HepG2 (cell line): ENCODE measurements around the gene RNF168. TPM values are rescaled to one million over a fixed set of nuclear protein-coding genes. Genes with fewer than 3 reads are reported as not detected.

Source experiments
- ZBTB40 ChIP-seq, 2 experiments: fragments of 450-650 bp in 1 of 2; sonication (generic) in 1 of 2; formaldehyde crosslinking in 1 of 2; IDR thresholded peaks; 2 replicates each; pipeline versions ENCODE4 v1.6.1 to v1.8.0; 2016 to 2022; ENCODE audit warnings: antibody characterized with exemption in 1 of 2, mild to moderate bottlenecking in 1 of 2, missing genetic modification reagents in 1 of 2
- polyA plus RNA-seq, 8 experiments: library from polyadenylated mRNA; depleted of rRNA in 3 of 8; stranded (reverse) in 7 of 8; unstranded in 1 of 8; fragments of >200 nt; fragmentation: Illumina TruSeq in 4 of 8; extraction: Trizol in 4 of 8; gene quantifications; 2 replicates each; pipeline versions ENCODE4 v1.2.1 to v1.2.3, GENCODE V29; 2011 to 2016; ENCODE audit warnings: low read depth in 4 of 8, missing spikeins in 1 of 8, mixed read lengths in 1 of 8; ENCODE audit not compliant: insufficient read depth in 1 of 8
- total RNA-seq, 5 experiments: library from RNA; depleted of rRNA; stranded (reverse); fragments of >200 nt; fragmentation: Illumina TruSeq; extraction: Trizol; gene quantifications; 2 replicates each; pipeline ENCODE4 v1.2.3, GENCODE V29; 2016; ENCODE audit warnings: low read depth in 1 of 5

RNF168 gene
- total and polyA plus RNA-seq, 2 of the 13 experiments (the other 11 are each of a cell fraction or from before 2014, with no cell fraction given), result 3.7 to 22.9 TPM

GRCh38 chr3:196501316-196502044 is 2.1 kb downstream of the RNF168 start (continued):
- peak; percentile 27; the same call in 1 of the 2 replicates for TF ChIP-seq ZBTB40 (IDR thresholded peaks at IDR 0.05)
- TF ChIP-seq ZBTB40 (CRISPR knock-in tag; IDR thresholded peaks at IDR 0.05), result no peak
